RCC 7860 (cell line): Measurements from ENCODE around the gene UCKL1.
"Not testable (repeated sequence)": the region's sequence is repeated elsewhere in the genome, so short reads cannot be mapped to it uniquely, and the experiment has no call there.

Experiments
- DNase-seq: peaks from one replicate; pipeline ENCODE4 v3.0.0-alpha.2; 2015; ENCODE audit warnings: low spot score
- FAIRE-seq: peaks from 2 replicates; lab custom pipeline; 2012; peaks lifted over from hg19 to GRCh38; lab: Jason Lieb, UNC

The UCKL1 gene

DNA sequence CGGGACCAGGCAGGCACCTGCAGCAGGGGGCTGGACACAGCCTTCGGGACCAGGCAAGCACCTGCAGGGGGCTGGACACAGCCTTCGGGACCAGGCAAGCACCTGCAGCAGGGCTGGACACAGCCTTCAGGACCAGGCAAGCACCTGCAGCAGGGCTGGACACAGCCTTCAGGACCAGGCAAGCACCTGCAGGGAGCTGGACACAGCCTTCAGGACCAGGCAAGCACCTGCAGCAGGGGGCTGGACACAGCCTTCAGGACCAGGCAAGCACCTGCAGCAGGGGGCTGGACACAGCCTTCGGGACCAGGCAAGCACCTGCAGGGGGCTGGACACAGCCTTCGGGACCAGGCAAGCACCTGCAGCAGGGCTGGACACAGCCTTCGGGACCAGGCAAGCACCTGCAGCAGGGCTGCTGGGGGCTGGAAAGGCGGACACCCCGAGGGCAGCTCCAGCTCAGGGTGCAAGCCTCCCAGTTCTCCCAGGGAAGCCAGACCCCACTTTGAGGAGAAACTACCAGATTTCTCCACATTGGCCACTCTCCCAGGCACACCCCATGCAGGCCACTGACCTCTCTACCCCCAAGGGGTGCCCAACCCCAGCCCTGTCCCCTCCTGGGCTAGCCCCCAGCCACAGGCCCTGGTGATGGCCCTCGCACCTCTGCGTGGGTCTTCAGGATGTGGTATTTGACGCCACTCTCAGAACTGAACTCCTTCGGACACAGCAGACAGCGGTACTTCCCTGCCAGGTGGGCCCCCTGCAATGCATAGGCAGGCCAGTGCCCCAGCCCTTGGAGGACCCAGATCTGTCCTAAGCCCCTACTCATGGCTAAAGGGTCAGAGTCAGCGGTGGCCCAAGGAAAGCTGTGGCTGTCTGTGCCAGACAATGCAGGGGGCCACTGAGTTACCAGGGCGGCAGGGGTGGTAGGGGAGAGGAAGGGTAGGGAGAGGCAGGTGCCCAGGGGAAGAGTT is 4.7 kb upstream of the UCKL1 start:
- not testable (repeated sequence) for DNase-seq, FAIRE-seq

DNA sequence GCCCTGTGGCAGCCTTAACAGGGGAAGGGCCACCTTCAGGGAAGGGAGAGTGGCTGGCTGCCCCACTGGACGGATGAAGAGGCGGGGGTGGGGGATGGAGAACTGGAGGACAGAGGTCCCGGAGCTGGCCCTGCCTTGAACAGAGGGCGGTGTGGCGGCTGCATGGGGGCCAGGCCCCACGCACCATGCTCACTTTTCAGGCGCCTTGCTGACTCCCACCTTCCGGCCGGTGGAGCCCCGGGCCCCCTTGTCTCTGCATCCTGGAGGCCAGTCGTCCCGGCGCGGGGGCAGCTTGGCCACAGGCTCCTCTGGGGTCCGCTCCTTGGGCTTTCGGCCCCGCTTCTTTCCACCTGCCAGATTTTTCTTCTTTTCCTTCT is 3.5 kb upstream of the UCKL1 start:
- FAIRE-seq (no peak), DNase-seq (no peak)

DNA sequence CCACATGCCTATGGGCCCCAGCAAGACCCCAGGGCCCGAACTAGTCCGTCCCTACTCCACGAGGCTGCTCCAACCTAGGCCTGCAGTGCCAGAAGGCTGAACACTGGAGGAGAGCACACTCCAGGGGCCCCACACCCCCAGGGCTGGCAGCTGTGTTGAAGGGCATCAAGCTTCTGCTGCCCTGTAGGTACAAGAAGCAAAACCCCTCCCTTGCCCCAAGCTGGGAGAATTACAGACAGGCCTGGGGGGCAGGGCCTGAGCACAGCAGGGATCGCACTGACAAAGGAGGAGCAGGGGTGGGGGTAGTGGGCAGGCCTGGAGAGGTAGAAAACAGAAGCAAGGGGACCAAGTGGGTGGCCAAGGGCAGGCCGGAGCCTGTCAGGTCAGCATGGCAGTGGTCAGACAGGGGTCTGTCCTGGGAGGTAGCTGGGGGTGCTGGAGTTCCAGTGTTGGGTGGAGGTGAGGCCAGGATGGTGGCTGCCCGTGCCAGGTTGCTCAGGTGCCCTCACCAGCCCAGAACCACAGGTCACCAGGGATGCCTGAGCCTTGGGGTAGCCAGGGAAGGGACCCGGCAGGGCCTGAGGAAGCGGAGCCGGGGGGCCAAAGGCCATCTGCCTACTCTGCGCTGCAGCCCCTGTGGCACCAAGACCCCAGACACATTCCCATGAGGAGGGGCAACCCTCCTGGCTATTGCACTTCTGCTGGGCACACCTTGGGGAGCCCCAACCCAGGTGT is 2.9 kb upstream of the UCKL1 start:
- FAIRE-seq (no peak), DNase-seq (no peak)

DNA sequence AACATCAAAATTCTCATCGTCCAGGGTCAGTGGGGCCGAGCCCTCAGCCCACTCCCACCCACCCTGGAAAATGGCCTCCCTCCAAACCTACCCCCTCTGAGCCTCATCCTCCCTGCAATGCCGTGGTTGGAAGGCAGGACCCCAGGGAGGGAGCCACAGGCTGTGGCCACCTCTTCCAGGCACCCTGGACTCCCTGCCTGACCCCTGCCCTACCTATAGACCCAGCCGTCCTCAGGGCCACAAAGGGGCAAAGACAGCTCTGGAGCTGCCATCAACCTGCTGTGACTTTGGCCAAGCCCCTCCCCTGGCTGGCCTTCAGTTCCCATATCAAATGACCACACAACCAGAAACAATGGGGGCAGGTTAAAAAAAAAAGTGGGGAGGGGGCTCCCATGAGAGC is 2.3 kb upstream of the UCKL1 start:
- DNase-seq (no peak), FAIRE-seq (no peak)

DNA sequence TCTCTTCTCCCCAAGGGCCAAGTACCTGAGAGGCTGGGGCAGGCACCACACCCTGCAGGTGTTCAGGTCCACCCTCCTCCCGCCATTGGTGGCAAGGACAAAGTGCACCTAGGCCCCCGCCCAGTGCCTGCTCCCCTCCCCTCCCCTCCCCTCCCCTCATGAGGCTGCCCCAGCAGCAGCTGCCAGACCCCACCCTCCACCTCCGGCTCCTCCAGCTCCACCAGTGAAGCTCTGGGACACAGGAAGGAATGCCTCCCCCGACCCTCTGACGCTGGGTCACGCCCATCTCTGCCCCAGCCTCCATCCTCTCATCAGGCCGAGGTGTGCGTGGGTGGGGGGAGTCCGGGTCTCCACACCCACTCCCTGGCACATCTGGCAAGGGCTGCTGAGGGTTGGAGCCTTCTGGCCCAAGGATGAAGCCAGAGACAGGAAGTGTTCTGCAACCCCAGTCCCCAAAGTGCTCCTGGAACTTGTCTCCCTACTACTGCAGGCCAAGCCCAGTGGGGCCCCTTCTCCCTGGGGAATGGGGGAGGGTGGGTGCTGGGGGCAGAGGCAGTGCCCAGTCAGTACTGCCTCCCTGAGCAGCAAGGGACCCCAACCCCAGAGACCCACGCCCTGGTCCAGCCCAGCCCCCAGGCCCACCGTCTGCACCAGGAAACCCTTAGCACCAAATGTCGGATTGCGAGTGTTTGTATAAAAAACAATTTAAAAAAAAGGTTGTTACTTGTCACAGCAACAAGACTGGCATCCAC is 1.6 kb upstream of the UCKL1 start:
- DNase-seq (no peak), FAIRE-seq (no peak)

DNA sequence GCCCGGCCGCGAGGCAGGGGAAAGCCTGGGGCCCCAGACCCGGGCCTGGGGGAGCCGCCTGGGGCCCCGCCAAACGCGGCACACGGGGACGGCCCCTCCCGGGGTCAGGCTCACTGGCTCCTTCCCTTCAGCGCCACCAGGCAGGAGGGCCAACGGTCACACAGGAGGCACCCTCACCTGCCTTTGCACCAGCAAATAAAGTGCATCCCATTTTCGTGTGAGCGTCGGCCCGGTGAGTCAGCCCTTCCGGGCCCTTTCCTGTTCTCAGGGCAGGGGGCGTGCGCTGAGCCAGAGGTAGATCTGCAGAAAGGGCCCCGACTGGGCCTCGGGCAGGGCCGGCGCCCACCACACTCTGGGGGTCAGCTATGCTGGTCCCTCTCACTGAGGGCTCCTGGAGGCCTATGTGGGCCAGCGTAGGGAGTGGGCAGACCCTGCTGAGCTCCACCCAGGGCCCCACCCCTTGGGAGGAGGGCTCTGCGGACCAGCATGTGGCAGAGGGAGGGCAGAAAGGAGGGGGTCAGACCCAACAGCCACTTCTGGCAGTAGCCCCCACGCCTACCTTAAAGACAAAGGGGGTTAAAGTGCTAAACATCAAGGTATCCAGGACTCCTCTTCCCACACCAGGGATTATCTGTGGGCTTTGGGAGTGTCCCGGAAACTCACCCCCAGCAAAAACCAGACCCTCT is 931 bp upstream of the UCKL1 start:
- DNase-seq (peak; percentile 31), FAIRE-seq (no peak)

DNA sequence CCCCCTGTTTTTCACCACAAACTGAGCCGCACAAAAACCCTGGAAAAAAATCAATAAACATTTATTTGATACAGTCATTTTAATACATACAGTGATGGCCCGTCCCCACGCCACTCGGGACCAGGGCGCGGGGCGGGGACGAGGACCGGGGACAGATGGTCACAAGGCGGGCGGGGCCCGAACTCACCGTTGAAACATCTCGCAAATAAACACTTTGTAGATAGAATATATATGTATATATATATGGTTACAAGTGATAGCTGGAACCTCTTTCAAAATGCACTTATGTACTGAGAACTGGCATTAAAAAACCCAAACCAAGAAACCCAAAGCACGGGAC is 418 bp upstream of the UCKL1 start:
- no peak for FAIRE-seq

DNA sequence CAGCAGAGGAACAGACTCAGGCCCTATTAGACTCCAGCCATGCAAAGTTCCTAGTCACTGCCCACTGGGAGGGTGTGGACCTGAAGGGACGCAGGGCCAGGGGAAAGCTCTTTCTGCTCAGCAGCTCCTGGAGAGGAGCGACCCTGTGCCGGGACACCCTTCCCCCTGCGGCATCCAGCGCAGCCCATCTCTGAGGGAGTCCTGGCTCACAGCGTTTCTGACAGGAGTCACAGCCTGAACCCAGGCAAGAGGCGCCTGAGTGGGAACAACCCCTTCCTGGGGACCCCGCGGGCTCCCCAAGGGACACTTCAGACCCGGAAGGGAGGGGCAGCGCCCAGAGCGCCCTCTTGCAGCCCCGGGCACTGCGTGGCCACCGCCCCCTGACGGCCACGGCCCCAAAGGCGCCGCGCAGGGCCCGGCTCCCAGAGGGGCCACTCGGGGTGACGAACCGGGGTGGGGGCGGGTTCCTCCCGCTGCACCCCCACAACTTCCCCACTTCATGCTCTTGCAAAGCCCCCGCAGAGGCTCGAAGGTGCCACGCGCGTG is 862 bp downstream of the UCKL1 start:
- DNase-seq (peak; percentile 12), FAIRE-seq (no peak)

More for the DNA sequence above, 418 bp upstream of the UCKL1 start:
- no peak for DNase-seq

DNA sequence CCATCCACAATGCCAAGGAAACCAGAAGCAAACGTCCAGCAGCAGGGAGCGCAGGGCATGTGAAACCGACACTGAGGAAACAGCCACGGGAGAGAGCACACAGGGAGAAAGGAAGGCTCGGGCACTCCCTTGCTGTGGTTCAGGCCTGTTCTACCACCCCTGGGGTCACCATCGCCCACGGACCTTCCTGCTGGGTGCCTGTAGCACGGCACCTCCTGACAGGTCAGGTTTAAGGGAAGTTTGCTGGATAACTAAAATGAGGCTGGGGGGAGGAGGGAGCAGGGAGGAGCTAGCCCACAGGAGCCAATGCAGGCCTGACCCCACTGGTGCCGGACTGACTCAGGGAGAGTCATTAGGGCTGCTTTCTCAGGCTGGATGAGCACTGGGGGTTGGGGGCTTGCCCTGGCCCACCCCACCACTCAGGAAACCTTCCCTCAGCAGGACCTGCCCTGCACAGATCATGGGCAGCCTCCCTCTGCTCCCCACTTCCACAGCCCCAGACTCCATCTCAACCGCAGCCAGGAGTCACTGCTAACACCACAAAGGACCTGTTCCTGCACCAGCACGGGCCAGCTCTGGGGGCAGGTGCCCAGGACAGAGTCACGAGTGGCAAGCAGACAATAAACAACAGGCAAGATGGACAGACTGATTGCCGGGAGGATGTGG is 2.3 kb downstream of the UCKL1 start:
- no peak for FAIRE-seq
- no peak for DNase-seq

DNA sequence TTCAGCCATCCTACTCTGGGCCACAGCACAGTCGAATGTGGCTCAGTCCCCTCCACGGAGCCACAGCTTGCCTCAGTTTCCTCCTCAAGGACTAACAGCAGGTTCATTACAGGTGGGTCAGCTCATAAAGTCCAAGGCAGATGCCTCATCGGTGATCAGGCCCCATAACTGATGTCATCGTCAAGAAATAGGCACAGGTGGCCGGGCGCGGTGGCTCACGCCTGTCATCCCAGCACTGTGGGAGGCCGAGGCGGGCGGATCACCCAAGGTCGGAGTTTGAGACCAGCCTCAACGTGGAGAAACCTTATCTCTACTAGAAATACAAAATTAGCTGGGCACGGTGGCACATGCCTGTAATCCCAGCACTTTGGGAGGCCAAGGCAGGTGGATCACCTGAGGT is 3.4 kb downstream of the UCKL1 start:
- DNase-seq (no peak), FAIRE-seq (no peak)

DNA sequence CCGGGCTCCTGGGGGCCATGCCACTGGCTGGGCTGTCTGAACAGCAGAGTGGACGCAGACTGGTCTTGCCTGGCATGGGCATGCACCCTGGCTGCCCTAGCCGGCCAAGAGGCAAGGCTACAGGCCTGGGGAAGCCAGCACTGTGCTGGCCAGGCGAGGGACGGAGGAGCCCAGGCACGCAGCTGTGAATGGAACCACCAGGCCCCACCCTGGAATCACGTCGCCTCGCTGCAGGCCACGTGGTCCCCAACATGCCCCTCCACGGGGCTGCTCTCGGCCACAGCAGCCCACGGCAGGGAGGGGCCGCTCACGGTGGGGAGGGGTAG is 4.0 kb downstream of the UCKL1 start:
- FAIRE-seq (no peak), DNase-seq (no peak)

DNA sequence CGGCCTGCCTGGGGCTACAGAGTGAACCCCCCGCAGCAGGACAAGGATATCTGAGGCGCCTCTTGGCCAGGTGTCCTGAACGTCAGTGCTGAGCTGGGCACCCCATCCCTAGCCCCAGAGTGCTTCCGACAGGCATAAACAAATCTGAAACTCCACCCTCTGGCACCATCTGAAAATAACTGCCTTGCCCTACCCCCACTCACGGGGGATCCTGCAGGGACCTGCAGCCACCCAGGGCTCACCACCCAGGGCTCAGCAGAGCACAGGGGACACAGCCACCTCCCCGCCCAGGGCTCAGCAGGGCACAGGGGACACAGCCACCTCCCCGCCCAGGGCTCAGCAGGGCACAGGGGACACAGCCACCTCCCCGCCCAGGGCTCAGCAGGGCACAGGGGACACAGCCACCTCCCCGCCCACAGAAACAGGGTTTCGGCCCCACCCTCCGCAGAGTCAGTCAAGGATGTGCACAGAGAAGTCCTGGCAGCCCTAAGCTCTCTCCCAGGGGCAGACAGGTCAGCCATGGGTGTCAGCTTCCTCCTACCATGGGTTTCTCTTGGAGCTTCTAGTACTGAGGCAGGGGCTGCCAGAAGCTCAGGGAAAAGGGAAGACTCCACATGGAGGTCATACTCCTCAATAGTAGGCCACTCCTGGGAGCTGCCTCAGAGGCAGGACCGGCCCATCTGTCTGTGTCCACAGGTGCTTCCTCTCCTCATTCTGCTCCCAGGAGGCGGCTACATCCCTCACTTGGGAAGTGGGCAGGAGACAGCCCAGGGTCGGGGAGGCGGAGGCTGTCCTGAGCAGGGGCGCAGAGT is 4.6 kb downstream of the UCKL1 start:
- DNase-seq: no peak
- FAIRE-seq: no peak

DNA sequence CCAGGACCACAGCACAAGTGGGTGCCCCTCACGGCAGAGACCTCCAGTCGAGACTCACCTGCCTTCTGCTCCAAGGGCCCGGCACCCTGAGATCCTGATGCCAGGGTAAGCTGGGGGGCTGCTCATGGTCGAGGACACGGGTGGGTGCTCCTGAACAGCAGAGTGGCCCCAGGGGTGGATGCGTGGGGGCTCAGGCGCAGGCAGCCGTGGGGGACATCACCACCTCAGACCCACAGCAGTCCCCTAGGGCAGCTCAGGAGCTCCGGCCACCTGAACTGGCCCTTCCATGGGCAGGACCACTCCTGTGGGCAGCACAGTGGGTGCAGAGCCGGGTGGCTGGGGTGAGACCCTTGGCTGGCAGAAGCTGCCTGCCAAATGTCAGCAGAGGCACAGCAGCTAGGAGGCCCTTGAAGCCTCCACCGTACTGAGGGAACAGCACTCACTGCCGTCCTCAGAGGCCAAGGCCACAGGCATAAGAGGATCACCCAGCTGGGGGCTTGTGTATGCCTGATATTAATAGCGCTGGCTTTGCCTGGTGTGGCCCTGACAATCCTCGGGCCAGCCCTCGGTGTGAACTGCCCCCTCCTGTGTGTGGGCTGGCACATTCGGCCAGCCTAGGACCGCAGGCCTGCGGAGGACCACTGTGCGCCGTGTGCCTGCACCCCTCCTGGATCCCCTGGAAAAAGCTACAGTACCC is 5.4 kb downstream of the UCKL1 start:
- FAIRE-seq: no peak
- no peak for DNase-seq

DNA sequence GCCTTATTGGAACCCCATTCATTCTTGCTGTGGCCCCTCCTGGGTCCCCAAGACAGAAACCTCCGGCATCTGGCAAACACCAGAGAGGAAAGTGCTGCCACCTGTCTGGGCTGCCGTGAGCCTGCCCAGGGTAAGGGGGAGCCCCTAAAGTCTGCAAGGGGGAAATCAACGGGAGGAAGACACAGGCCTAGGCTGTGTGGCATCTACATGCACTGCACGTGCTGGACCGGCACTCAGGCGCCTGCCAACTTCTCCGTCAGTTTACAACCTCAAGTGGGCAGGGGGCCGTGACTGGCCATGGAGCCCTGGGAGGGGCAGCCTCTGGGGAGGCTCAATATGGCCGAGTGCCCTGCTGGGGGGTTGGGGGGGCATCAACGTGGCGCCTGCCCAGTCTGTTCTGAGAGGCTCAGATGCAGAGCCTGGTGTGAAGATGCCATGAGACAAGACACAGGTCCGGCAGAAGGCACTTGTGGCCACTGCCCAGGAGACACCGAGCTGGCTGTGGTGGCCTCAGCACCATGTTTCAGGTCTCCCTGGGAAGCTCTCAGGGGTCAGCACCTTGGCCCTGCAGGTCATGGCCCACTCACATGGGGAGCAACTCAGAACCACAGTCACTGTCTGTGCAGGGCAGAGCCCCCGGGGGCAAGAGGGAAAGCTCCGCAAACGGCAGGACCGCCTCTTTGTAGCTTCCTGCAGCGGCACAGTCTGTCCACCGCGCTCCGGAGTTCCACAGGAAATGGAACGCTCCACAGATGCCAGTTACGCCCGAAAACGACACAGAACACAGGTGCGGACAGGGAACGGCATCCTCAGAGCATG is 8.4 kb downstream of the UCKL1 start:
- DNase-seq (no peak), FAIRE-seq (no peak)

DNA sequence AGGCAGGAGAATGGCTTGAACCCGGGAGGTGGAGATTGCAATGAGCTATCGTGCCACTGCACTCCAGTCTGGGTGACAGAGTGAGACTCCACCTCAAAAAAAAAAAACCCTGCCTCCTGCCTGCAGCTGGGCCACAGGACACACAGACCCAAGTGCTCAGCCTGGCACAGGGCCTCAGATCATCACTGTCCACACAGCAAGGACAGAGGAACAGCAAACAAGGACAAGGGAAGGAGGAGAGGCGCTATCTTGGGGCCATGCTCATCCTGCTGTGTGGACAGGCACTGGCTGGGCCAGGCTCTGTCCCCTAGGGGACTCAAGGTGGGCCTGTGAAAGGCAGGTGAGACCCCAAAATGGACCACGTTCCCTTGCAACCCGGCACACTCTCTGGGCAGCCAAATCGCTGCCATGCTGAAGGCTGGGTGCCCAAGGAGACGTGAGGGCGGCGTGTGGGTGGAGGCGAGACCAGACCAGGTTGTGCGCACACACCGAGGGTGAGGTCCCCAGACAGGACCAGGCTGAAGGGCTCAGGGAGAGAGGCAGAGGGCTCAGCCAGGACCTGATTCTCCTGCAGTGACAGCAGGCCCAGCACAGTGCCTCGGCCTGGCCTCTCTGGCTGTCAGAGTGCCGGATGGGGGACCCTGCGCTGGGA is 9.1 kb downstream of the UCKL1 start:
- DNase-seq: no peak
- no peak for FAIRE-seq

DNA sequence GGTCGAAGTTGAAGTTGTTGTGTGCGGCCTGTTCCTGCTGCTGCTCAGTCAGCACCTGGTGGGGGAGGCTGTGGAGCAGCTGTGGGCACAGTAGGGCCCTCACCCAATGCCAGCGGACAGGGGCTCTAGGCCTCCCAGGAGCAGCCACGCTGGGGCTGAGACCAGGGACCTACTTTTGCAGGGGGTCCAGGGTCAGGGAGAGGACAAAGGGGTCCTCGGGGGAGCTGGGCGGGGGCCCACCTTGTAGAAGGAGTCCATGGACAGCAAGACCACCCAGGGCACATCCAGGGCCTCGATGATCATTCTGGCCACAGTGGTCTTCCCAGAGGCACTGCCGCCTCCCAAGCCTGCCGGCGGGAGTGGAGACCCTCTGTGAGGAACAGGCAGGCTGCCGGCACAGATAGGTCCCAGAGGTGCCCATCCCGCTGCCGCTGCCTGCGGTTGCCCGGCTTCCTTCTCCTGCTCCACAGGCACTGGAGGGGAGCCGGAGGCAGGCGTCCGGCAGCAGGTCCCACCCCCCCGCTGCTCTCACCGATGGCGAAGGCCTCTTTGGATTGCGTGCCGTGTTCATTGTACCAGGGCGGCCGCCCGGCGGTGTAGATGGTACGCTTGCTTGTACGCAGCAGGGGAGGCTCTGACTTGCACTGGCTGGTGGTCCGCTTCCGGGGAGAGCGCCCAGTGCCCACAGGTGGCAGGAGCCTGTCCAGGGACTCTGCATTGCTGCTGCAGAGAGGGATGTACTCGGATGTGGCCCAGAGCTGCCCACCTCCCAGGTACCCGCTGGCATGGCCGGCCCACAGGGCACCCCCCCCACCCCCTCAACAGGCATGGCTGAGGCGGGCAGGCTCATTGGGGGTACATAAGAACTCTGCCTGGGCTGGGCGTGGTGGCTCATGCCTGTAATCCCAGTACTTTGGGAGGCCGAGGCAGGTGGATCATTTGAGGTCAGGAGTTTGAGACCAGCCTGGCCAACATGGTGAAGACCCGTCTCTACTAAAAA is 10.0 kb downstream of the UCKL1 start:
- DNase-seq (no peak), FAIRE-seq (no peak)
